ENCODE data around the gene PPP1R37. TPM values are rescaled to one million over a fixed set of nuclear protein-coding genes. Genes with fewer than 3 reads are reported as not detected.

Gene PPP1R37
- total and polyA plus RNA-seq, 2 of the 13 experiments (the other 11 are each of a cell fraction or from before 2014, with no cell fraction given) = 9.0 to 14.3 TPM

- TF ChIP-seq ZNF646 (CRISPR knock-in tag; IDR thresholded peaks at IDR 0.05) (0 out of 2 replicates have a peak, but pooled peaks have one; percentile 40), FUBP1 (CRISPR knock-in tag; IDR thresholded peaks at IDR 0.05; ENCODE audit: borderline replicate concordance) (no peak), ARNT (IDR thresholded peaks at IDR 0.05) (no peak), SYNCRIP (IDR thresholded peaks at IDR 0.05; ENCODE audit: insufficient read depth, low read depth, low read length) (no peak), MLX (CRISPR knock-in tag; IDR thresholded peaks at IDR 0.05) (no peak), ZNF629 (CRISPR knock-in tag; conservative IDR thresholded peaks at IDR 0.05) (no peak), PHF21A (CRISPR knock-in tag; IDR thresholded peaks at IDR 0.05) (no peak), ZNF615 (CRISPR knock-in tag; IDR thresholded peaks at IDR 0.05; ENCODE audit: borderline replicate concordance) (no peak), ZNF317 (CRISPR knock-in tag; IDR thresholded peaks at IDR 0.05) (0 out of 2 replicates have a peak, but pooled peaks have one; percentile 20), ATRX (CRISPR knock-in tag; IDR thresholded peaks at IDR 0.05; ENCODE audit: borderline replicate concordance) (no peak), ZNF839 (CRISPR knock-in tag; IDR thresholded peaks at IDR 0.05; ENCODE audit: borderline replicate concordance) (no peak), ZMYM4 (CRISPR knock-in tag; IDR thresholded peaks at IDR 0.05) (no peak), CBX5 (CRISPR knock-in tag; IDR thresholded peaks at IDR 0.05; ENCODE audit: borderline replicate concordance) (no peak), FOXA1 (IDR thresholded peaks at IDR 0.05) (no peak), FOXA1 (CRISPR knock-in tag; IDR thresholded peaks at IDR 0.05) (0 out of 2 replicates have a peak, but pooled peaks have one; percentile 4), ZNF543 (CRISPR knock-in tag; IDR thresholded peaks at IDR 0.05) (0 out of 2 replicates have a peak, but pooled peaks have one; percentile 42), DMAP1 (CRISPR knock-in tag; IDR thresholded peaks at IDR 0.05) (no peak; the same call in 1 of the 2 replicates), STAT6 (CRISPR knock-in tag; IDR thresholded peaks at IDR 0.05; ENCODE audit: borderline replicate concordance) (no peak), GATAD2A (CRISPR knock-in tag; IDR thresholded peaks at IDR 0.05) (peak; percentile 90)
Measured at GRCh38 chr19:45097776-45098520, 5.0 kb downstream of the PPP1R37 start (continued).

Data from HepG2 (cell line).